ENCODE measurements around the gene MAS1L. TPM values are rescaled to one million over a fixed set of nuclear protein-coding genes. Genes with fewer than 3 reads are reported as not detected.
A peak's percentile ranks its signal among the peaks of the same experiment; 100 is the strongest.

MAS1L gene, protein sequence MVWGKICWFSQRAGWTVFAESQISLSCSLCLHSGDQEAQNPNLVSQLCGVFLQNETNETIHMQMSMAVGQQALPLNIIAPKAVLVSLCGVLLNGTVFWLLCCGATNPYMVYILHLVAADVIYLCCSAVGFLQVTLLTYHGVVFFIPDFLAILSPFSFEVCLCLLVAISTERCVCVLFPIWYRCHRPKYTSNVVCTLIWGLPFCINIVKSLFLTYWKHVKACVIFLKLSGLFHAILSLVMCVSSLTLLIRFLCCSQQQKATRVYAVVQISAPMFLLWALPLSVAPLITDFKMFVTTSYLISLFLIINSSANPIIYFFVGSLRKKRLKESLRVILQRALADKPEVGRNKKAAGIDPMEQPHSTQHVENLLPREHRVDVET
- not detected in 2 replicates for total RNA-seq (2014; rRNA removed; shearing (Covaris generic))

DNA sequence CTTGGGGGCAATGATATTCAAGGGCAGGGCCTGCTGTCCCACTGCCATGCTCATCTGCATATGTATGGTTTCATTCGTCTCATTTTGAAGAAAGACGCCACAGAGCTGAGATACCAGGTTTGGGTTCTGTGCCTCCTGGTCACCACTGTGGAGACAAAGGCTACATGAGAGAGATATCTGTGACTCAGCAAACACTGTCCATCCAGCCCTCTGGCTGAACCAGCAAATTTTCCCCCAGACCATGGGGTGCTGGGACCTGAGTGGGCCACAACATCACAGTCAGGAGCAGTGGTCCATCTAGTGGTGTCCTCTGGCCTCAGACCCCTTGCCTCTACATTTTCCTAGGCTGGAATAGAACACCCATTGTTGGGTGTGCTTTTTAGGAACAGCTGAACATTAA is at the start of gene MAS1L:
Gene MAS1L (minus strand): TSS at position 297 of the 400 bp plus-strand sequence. CDS start 54 bp downstream, at position 243.
- DNase-seq (ENCODE audit: low read depth): no peak

- no peak for DNase-seq (ENCODE audit: low read depth)
These were observed 44.7 kb upstream of the MAS1L start for GRCh38 chr6:29532320-29532951.

DNA sequence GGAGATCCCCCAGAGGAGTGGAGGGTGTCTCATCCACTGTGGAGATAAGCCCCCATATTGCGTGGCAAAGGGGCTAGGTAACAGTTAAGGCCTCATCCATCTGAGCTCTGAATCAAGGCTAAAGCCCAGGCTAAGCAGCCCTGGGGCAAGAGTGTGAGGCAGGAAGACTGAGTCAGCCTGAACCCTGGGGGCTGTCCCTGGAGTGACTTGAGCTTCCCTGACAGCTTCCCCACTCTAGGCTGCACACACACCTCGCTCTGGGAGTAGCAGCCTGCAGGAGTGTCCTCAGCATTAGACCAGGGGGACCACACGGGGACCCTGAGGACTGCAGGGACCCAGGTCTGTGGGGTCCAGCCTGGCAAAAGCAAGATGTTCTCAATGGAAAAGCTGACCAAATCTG is 43.9 kb upstream of the MAS1L start:
- DNase-seq (ENCODE audit: low read depth): no peak

- DNase-seq (ENCODE audit: low read depth): no peak
These were observed 43.0 kb upstream of the MAS1L start for GRCh38 chr6:29530671-29531310.

GRCh38 chr6:29529956-29530355 is 42.2 kb upstream of the MAS1L start:
- no peak for DNase-seq (ENCODE audit: low read depth)

- no peak for DNase-seq (ENCODE audit: low read depth)
These were observed 41.3 kb upstream of the MAS1L start for GRCh38 chr6:29528988-29529560.

- DNase-seq (ENCODE audit: low read depth): no peak
These were observed 40.7 kb upstream of the MAS1L start for GRCh38 chr6:29528300-29528931.

GRCh38 chr6:29527564-29527963 is 39.8 kb upstream of the MAS1L start:
- no peak for DNase-seq (ENCODE audit: low read depth)

GRCh38 chr6:29527126-29527525 is 39.4 kb upstream of the MAS1L start:
- no peak for DNase-seq (ENCODE audit: low read depth)

GRCh38 chr6:29525311-29525639 is 37.5 kb upstream of the MAS1L start:
- DNase-seq (ENCODE audit: low read depth): no peak

DNA sequence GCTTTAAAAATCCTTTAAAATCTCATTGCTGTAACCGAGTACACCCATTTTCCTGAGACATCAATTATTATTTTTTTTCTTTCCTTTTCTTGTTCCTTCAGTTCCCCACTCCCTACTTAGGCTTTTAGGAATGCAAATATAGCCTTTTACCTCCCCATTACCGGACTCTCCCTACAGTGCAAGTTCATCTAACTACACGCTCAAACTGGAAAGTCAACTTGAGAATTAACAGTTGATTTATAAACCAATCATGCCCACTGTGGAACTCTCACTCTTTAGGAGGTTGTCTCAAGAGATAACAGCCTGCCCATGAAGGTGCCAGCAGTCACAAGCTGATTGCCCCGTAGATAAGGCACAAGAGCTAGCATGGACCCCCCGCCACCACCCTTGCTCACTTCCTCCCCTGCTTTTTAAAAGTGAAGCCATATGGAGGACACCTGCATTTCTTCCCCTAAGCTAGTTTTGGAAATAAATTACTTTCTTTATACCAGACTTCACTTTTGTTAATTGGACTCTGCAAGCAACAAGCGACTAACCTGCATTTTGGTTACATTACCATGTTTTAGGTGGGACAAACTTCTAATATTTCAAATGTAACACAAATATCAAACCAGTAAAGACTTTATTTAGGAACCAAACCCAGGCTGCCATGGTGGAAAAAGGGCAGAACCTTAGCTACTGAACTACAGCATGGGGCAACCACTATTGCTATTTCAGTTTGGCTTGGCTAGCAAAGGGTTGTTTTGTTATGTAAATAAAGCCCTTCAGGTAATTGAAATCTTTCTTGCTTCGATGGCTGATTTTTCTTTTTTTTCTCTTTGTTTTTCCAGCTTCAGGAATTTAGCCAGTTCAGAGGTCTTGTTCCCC is 36.9 kb upstream of the MAS1L start:
- no peak for DNase-seq (ENCODE audit: low read depth)

GRCh38 chr6:29524044-29524443 is 36.3 kb upstream of the MAS1L start:
- no peak for DNase-seq (ENCODE audit: low read depth)

- DNase-seq (ENCODE audit: low read depth): no peak
These were observed 34.5 kb upstream of the MAS1L start for GRCh38 chr6:29522227-29522626.

GRCh38 chr6:29521006-29521680 is 33.4 kb upstream of the MAS1L start:
- DNase-seq (ENCODE audit: low read depth): no peak

DNA sequence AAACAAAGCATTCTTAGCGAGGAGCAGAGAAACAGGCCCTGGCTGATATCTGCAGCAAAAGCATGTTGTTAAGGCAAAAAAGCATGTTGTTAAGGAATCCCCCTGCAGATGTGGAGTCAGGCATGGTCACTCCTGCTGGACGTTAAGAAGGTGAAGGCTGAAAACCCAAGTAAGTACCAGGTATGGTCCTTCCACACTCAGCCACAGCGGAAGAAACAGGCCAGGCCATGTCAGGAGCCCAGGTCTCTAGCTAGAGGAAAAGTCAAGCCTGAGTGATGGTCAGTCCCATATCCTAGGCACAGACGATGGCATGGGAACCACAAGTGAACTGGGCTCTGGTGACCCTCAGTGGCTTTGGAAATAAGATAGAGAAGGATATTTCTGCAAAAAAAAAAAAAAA is 32.5 kb upstream of the MAS1L start:
- DNase-seq (ENCODE audit: low read depth): no peak

DNA sequence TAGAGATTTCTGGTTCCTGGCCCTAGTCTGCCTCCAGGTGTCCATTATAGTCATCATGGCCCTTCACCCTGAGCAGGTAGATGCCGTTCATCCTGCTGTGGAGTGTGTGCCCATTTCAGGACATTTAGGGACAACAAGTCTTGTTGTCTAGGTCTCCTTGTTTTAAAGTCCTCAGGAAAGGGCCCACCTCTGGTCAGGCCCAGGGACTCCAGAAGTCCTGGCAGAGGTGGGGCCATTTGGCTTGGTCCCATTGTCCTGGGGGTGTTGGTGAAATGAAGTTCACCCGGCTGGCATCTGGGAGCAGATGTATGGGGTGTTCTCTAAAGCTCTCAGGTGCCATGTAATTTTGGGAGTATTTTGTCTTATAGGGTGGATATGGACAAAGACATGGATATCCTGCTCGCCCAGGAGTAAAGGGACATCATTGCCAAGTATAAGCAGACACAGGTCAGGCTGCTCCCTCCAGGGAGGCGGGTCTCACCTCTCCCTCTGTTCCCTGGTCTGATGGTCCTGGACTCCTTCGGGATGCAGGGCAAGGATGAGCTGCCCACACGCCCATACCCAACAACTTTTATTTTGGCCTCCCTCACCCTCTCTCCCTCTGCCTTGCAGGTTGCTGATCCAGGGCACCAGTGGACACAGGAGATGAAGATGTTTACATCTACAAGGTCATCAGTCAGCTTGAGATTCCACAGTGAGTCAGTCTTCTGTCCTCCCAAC is 31.7 kb upstream of the MAS1L start:
- no peak for DNase-seq (ENCODE audit: low read depth)

GRCh38 chr6:29517728-29518440 is 30.1 kb upstream of the MAS1L start:
- DNase-seq (ENCODE audit: low read depth): no peak

DNA sequence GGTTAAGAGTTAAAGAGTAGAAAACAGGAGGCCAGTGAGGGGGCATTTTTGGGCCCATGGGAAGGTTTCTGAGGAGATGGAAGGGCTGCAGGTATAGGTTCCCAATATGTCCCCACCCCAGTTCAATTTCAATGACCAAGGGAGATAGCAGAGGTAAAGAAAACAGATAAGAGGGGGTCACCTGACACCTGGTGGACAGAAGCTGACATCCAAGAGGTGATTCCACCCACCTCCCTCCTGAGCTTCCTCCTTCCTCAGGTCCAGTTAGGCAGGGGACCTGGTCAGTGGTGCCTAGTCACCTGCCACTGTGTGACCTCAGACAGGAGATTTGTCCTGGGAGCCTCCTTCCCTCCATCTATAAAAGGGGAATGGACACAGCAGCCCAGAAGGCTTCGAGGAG is 29.5 kb upstream of the MAS1L start:
- DNase-seq (ENCODE audit: low read depth): no peak

GRCh38 chr6:29516108-29516507 is 28.4 kb upstream of the MAS1L start:
- DNase-seq (ENCODE audit: low read depth): peak; percentile 89

Data from RPMI7951 (cell line).